ENCODE measurements around the gene ADGRL3.

DNA sequence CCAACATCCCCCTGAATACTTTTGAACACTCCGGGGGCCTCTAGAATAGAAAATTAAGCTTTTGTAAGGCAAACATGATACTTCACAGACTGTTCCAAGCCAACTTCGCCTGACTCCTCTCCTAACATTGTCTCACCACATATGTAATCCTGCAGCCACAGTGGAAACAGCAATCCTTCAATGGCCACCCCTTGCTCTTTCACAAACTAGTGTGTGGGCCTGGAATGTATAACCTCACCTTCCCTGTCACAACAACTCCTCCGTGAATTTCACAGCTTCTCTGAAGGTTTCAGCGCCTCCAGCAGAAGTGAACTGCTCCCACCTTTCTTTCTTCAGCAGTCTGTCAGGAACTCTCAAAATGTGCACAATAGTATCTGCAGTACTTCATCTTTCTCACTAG is 185.1 kb downstream of the ADGRL3 start:
- TF ChIP-seq, protein P1, sequence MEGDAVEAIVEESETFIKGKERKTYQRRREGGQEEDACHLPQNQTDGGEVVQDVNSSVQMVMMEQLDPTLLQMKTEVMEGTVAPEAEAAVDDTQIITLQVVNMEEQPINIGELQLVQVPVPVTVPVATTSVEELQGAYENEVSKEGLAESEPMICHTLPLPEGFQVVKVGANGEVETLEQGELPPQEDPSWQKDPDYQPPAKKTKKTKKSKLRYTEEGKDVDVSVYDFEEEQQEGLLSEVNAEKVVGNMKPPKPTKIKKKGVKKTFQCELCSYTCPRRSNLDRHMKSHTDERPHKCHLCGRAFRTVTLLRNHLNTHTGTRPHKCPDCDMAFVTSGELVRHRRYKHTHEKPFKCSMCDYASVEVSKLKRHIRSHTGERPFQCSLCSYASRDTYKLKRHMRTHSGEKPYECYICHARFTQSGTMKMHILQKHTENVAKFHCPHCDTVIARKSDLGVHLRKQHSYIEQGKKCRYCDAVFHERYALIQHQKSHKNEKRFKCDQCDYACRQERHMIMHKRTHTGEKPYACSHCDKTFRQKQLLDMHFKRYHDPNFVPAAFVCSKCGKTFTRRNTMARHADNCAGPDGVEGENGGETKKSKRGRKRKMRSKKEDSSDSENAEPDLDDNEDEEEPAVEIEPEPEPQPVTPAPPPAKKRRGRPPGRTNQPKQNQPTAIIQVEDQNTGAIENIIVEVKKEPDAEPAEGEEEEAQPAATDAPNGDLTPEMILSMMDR (IDR thresholded peaks at IDR 0.05; ENCODE audit: borderline replicate concordance, extremely low read depth, low read length, poor library complexity, severe bottlenecking) = no peak
- no peak for TF ChIP-seq EZH2 (IDR thresholded peaks at IDR 0.05; ENCODE audit: borderline replicate concordance, low read depth, low read length, severe bottlenecking)
